Fibroblast of skin of abdomen (primary cell): Measurements from ENCODE around the gene CYB5D1.
"Not testable (repeated sequence)": the region's sequence is repeated elsewhere in the genome, so short reads cannot be mapped to it uniquely, and the experiment has no call there.

Experiments
- DNase-seq: peaks from one replicate; pipeline ENCODE4 v3.0.0-alpha.2; 2013

Gene CYB5D1

DNA sequence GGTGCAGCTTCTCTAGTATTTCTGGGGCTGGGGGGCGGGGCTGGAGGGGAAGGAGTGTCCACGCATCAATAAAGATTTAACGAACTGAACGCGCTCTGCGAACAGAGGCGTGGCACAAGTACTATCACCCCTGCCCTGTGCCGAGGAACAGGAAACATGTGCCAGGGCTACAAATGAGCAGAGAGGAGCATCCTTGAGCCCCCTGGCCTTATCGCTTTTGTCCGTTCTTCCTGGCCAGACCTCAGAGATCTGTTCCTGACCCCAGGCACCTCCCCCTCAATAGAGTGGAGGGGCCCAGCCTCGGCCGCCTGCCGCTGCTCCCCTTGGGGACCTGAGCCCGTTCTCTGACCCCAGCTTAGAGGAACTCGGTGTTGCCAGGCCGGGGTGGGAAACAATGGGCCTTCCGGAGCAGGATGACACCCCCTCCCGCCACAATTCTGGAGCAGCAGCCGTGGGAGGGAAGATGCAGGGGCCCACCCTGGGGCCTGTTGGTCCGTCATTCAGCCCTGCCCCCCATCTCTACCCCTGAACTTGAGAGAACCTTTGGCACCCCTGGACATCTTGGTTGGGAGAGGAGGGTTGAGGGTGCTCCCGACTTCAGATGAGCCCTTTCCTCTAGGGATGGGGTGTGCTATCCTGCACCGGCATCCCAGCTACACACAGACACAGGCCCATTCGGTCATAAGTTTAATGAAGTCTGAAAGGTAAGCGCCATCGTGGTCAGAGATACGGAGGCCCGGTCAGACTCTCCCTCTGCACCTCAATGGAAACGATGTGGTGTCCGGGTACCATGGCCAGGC lies 1.6 kb upstream of the CYB5D1 start:
- peak; percentile 28 for DNase-seq

- peak; percentile 100 for DNase-seq
Observed at GRCh38 chr17:7856811-7857712, 741 bp upstream of the CYB5D1 start, which contains the start of gene NAA38. Gene NAA38, minus strand, starts transcription at chr17:7857559. Its CDS starts 96 bp downstream, at chr17:7857463.

- peak; percentile 56 for DNase-seq
Observed at GRCh38 chr17:7858522-7858810, 663 bp downstream of the CYB5D1 start.

GRCh38 chr17:7859028-7859427 lies 1.2 kb downstream of the CYB5D1 start:
- no peak for DNase-seq

DNA sequence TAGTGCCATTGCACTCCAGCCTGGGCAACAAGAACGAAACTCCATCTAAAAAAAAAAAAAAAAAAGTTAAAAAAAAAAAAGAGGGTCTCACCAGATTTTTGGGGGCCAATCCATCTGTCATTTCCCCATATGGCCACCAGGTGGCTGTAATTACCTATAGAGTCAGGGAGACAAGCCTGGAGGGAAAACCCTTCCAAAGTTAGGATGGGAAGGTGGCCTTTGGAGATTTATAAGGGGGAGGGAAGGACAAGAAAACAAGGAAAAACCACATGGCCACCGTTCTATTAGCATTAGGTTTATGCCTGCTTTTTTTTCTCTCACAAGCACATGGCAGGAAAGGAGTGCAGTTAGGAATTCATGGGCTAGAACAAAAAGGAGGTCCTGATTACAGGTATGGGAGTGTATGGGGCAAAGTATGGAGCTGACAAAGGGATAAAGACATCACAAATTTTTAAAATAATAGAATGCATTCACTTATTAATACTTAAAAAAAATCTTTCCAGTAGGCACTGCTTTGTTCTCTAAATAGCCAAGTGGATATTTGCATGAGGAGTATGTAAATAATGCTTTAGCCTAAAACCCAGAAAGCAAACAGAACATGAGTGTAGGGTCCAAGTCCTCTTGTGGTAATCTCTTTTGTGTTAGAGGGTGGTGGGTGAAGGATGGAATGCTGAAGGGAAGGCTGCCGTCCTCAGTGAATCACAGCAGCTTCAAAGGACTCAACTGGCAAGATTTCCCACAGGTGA lies 5.1 kb downstream of the CYB5D1 start:
- peak; percentile 70 for DNase-seq

- DNase-seq = not testable (repeated sequence)
Observed at GRCh38 chr17:7864384-7864783, 6.6 kb downstream of the CYB5D1 start.

DNA sequence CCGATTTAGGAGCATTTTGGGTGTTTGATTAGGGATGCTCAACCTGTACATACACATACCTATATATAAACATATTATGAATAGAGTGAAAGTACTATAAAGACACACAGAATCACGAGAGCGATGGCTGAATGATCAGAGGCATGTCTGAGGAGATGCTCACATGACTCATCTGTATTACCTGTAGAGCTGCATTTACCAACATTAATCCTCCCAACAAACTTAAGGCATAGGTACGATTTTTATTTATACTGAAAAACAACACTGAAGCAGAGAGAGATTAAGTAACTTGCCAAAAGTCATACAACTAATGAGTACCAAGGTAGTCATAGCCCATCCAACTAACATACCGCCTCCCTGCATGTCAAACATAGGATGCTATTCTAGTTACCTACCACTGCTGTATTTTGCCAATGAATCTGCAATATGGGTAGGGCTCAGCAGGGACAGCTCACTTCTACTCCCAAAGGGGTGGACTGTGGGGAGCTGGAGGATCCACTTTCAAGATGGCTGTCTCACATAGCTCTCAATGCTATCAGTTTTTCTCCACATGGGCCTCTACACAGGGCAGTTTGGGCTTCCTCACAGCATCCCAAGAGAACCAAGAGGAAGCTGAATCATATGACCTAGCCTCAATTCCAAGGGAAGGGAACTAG lies 7.3 kb downstream of the CYB5D1 start:
- DNase-seq = no peak

GRCh38 chr17:7867881-7868329 lies 10.1 kb downstream of the CYB5D1 start:
- DNase-seq = no peak

- DNase-seq = no peak
Observed at GRCh38 chr17:7873051-7873450, 15.2 kb downstream of the CYB5D1 start.

DNA sequence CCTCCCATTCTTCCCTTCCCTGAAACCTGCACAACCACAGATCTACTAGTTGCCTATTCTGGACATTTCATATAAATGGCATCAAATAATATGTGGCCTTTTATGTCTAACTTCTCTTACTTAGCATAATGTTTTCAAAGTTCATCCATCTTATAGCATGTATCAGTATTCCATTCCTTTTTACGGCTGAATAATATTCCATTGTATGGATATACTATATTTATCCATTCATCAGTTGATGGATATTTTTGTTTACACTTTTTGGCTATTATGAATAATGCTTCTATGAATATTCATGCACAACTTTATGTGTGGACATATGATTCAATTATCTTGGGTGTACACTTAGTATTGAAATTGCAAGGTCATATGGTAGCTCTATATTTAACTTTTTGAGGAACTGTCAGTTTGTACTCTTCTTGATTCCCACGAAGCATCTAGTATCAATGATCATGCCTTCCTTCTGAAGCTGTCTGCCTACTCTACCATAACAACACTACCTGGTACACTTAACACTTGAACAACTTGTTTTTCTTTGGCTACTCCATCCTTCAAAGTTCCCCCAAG lies 18.1 kb downstream of the CYB5D1 start:
- no peak for DNase-seq

- no peak for DNase-seq
Observed at GRCh38 chr17:7878234-7878633, 20.4 kb downstream of the CYB5D1 start.

GRCh38 chr17:7880076-7880868 lies 22.5 kb downstream of the CYB5D1 start:
- DNase-seq = no peak

DNA sequence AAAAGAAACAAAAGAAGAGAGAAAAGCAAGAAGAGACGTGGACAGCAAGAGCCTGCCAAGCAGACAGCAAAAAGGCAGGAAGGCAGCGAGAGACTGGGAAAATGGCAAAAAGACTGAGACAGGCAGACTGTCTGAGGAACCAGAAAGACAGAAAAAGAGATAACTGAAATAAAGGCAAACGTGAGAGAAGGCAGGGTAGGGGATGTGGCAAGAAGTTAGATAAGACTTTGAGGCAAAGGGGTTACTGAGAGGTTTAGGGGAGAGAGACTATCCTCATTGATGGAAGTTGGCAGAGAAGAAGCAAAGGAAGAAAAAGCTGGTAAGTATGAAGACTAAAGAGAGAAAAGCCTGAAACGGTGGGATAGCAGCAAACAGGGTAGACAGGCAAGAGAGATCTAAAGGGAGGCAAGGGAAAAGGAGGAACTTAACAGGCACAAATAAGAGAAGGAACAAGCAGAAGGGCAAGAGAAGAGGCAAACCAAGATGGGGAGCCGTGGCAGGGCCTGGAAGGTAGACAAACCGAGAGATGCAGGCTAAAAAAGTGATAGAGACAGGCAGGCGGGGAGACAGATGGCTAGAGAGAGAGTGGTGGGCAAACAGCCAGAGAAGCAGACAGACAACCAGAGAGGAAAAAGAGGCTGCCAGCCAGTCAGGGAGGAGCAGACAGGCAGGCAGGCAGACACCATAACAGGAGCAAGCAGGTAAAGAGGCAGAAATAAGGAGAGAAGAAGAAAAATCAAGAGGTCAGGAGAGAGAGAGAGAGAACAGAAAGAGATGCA lies 23.7 kb downstream of the CYB5D1 start:
- peak; percentile 28 for DNase-seq

DNA sequence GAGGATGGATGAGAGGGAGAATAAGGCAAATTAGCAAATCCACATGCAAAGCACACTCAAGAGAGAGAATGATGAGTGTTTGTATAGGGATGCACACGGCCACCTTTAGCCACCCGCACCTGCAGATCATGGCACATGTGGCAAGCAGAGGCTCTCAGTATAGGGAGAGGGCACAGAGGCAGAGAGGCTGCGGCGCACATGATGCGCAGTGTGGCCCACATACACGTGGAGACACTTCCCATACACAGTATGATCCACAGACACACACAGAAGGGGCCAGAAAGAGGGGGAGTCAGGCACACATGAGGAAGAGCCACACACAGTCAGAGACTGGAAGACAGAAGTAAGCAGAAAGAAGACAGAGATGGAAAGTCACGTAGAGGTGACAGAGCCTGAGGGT lies 24.3 kb downstream of the CYB5D1 start:
- no peak for DNase-seq

DNA sequence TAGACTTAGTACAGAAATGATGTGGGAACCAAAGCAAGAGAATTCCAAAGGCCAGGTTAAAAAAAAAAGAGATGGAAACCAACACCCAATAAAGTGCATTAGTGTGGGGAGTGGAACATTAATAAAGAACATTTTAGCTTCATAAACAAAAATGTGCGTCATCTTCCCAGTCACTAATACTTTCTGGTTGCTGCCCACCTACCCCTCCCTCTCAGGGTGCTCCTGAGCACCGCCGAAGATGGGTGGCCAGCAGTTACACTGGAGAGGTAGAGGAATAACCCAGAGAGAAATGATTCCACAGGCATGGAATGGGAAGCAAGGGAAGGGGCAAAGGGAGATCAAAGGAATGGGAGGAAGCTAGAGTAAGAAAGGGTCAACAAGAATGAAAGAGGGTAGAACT lies 24.8 kb downstream of the CYB5D1 start:
- DNase-seq = no peak

- peak; percentile 62 for DNase-seq
Observed at GRCh38 chr17:7883781-7884386, 26.1 kb downstream of the CYB5D1 start.

DNA sequence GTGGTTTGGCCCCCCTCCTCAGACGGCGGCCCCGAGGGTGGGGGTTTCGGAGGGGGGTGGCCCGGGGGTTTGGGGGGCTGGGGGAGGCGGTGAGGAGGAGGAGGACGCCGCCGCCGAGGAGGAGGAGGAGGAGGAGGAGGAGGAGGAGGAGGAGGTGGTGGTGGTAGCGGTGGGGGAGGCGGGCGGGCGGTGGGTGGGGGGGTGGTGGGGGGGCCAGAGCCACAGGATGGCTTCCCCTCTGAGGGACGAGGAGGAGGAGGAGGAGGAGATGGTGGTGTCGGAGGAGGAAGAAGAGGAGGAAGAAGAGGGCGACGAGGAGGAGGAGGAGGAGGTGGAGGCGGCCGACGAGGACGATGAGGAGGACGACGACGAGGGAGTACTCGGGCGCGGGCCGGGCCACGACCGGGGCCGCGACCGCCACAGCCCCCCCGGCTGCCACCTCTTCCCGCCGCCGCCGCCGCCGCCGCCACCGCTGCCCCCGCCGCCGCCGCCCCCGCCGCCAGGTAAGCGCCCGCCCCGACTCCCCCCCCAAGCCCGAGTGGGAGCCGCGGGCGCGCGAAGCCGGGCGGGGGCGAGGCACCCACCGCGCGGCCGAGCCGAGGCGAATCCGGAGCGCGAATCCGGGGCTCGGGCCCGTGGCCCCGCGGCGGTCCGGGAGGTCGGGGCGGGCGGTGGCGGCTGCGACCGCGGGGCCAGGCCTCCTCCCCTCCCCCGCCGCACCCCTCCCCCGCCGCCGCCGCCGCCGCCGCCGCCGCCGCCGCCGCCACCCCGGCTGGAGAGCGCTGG lies 27.0 kb downstream of the CYB5D1 start:
- peak; percentile 33 for DNase-seq

- DNase-seq = peak; percentile 57
Observed at GRCh38 chr17:7885367-7886226, 27.8 kb downstream of the CYB5D1 start.
